HG02852 (cell line): ENCODE measurements around the gene CCL20.
A peak's percentile ranks its signal among the peaks of the same experiment; 100 is the strongest.

Source experiments
- ATAC-seq: cut with Tn5 transposase; IDR thresholded peaks from one replicate; pipeline ENCODE4 v1.9.1; 2021; ENCODE audit warnings: mild to moderate bottlenecking, moderate library complexity; ENCODE audit not compliant: unreplicated experiment

CCL20 gene

GRCh38 chr2:227799202-227799601 lies 14.4 kb upstream of the CCL20 start:
- ATAC-seq = no peak

GRCh38 chr2:227802882-227803281 lies 10.8 kb upstream of the CCL20 start:
- ATAC-seq = no peak

- no peak for ATAC-seq
Measured at GRCh38 chr2:227804975-227805374, 8.7 kb upstream of the CCL20 start.

- no peak for ATAC-seq
Measured at GRCh38 chr2:227805578-227805977, 8.1 kb upstream of the CCL20 start.

GRCh38 chr2:227808936-227809335 lies 4.7 kb upstream of the CCL20 start:
- ATAC-seq = no peak

GRCh38 chr2:227812001-227812400 lies 1.6 kb upstream of the CCL20 start:
- no peak for ATAC-seq

GRCh38 chr2:227813229-227813561 lies 447 bp upstream of the CCL20 start:
- ATAC-seq = no peak

GRCh38 chr2:227815066-227815465 lies 1.4 kb downstream of the CCL20 start:
- no peak for ATAC-seq

- ATAC-seq = no peak
Measured at GRCh38 chr2:227816507-227817294, 3.1 kb downstream of the CCL20 start.

- ATAC-seq = no peak
Measured at GRCh38 chr2:227817336-227817735, 3.7 kb downstream of the CCL20 start.

- ATAC-seq = peak; percentile 38
Measured at GRCh38 chr2:227817850-227818674, 4.4 kb downstream of the CCL20 start.

- no peak for ATAC-seq
Measured at GRCh38 chr2:227818675-227819397, 5.2 kb downstream of the CCL20 start.

GRCh38 chr2:227819398-227819697 lies 5.7 kb downstream of the CCL20 start:
- no peak for ATAC-seq

- ATAC-seq = no peak
Measured at GRCh38 chr2:227821043-227821942, 7.7 kb downstream of the CCL20 start.

GRCh38 chr2:227822416-227823003 lies 8.9 kb downstream of the CCL20 start:
- no peak for ATAC-seq

GRCh38 chr2:227823922-227824321 lies 10.3 kb downstream of the CCL20 start:
- ATAC-seq = no peak

- ATAC-seq = no peak
Measured at GRCh38 chr2:227824711-227825110, 11.1 kb downstream of the CCL20 start.

GRCh38 chr2:227826019-227826521 lies 12.4 kb downstream of the CCL20 start:
- no peak for ATAC-seq

- ATAC-seq = no peak
Measured at GRCh38 chr2:227826563-227826962, 12.9 kb downstream of the CCL20 start.

- no peak for ATAC-seq
Measured at GRCh38 chr2:227827143-227827542, 13.5 kb downstream of the CCL20 start.
